ENCODE data around the gene DPP3.
"Not testable (repeated sequence)": the region's sequence is repeated elsewhere in the genome, so short reads cannot be mapped to it uniquely, and the experiment has no call there.

Gene DPP3

DNA sequence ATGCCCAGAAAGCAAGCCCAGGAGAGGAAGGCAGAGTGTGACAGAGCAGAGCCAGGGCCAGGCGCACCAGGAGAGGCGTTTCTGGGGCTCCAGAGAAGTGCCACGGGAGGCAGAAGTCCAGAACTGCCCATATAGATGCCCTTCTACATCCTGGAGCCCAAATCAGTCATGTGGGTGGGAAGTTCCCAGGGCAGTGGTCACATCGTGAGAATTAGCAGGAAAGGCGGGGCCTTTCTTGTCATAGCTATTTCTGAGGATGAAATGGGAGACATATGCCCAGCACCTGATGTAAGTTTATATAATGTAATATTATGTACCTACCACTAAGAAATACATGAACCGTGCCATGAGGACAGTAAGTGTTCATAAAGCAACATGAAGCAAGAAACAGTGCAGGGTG lies 52.5 kb downstream of the DPP3 start:
- no peak for DNase-seq (ENCODE audit: low read depth in 2 of 2)

GRCh38 chr11:66539170-66539869 lies 59.1 kb downstream of the DPP3 start:
- no peak for DNase-seq (ENCODE audit: low read depth in 2 of 2)

- no peak for DNase-seq (ENCODE audit: low read depth in 2 of 2)
These were observed 59.6 kb downstream of the DPP3 start for GRCh38 chr11:66539870-66540213.

DNA sequence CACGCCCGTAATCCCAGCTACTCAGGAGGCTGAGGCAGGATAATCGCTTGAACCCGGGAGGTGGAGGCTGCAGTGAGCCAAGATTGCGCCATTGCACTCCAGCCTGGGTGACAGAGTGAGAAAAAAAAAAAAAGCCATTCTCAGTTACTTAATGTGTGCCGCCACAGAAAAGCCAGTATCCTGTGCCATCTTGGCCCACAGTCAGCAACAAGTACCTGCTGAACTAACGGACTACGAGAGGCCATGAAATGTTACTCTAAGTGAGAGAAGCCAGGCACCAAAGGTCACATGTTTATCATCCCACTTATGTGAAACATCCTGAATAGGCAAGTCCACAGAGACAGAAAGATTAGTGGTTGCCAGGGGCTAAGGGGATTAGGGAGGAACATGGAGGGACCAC lies 60.4 kb downstream of the DPP3 start:
- DNase-seq (ENCODE audit: low read depth in 2 of 2): not testable (repeated sequence)

- DNase-seq (ENCODE audit: low read depth in 2 of 2): no peak
These were observed 61.7 kb downstream of the DPP3 start for GRCh38 chr11:66541892-66542291.

- DNase-seq (ENCODE audit: low read depth in 2 of 2): no peak
These were observed 62.1 kb downstream of the DPP3 start for GRCh38 chr11:66542362-66542761.

GRCh38 chr11:66543263-66544107 lies 63.3 kb downstream of the DPP3 start:
- peak; percentile 26 to 44 for DNase-seq (ENCODE audit: low read depth in 2 of 2)

GRCh38 chr11:66544952-66545351 lies 64.7 kb downstream of the DPP3 start:
- DNase-seq (ENCODE audit: low read depth in 2 of 2): not testable (repeated sequence)

DNA sequence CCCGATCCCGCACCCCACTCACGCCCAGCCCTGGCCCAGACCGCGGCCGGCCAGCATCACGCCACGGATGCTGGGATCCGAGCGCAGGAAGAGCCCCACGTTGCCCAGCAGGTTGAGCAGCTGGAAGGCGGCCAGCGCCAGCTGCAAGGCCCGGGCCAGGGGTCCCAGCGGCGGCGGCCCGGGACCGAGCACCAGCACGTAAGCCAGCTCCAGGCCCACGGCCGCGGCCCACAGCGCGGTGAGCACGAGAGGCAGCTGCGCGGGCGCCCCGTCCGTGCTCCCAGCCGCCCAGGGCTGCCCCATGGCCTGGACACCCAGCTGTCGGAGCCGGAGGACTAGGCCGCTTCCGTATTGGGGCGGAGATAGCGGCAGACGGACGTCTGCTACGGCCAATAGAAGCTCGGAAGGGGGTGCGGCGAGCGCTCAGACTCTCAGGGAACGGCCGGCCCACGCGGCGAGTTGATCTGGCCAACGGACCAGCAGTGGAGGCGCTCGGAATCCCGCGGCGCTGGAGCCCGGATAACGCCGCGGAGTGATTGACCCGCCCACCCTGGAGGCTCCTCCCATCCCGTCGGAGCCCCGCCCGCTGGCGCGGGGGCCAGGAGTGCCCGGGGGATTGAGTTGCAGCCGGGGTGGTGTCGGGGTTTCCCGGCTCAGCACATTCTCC lies 65.6 kb downstream of the DPP3 start, which contains the start of gene ZDHHC24:
TSS of gene ZDHHC24 (minus strand) at position 348 of the 667 bp plus-strand sequence. CDS start at position 303, 45 bp downstream.
- peak; percentile 59 to 80 for DNase-seq (ENCODE audit: low read depth in 2 of 2)

GRCh38 chr11:66546368-66546965 lies 66.2 kb downstream of the DPP3 start, which contains the start of gene ACTN3:
TSS of gene ACTN3 (plus strand) at chr11:66546903. CDS start at chr11:66546938, 35 bp downstream.
- DNase-seq (ENCODE audit: low read depth in 2 of 2): no peak

- no peak for DNase-seq (ENCODE audit: low read depth in 2 of 2)
These were observed 66.9 kb downstream of the DPP3 start for GRCh38 chr11:66546966-66547661.

DNA sequence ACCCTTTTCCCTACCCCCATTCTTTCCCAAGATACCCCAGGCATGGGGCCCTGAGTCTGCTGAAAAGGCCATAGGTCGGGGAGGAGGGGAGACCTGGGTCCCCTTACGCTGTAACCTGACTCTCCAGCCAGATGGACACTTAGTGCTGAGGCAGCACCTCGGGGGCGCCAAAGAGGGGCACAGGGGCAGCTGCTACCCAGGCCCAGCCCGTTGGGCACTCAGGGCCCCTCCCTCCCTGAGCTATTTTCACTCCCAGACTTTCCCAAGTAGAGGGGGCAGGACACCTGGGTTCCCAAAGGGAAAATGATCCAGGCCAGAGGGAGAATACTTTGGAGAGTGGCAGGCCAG lies 67.4 kb downstream of the DPP3 start:
- no peak for DNase-seq (ENCODE audit: low read depth in 2 of 2)

- DNase-seq (ENCODE audit: low read depth in 2 of 2): no peak
These were observed 67.8 kb downstream of the DPP3 start for GRCh38 chr11:66548041-66548440.

DNA sequence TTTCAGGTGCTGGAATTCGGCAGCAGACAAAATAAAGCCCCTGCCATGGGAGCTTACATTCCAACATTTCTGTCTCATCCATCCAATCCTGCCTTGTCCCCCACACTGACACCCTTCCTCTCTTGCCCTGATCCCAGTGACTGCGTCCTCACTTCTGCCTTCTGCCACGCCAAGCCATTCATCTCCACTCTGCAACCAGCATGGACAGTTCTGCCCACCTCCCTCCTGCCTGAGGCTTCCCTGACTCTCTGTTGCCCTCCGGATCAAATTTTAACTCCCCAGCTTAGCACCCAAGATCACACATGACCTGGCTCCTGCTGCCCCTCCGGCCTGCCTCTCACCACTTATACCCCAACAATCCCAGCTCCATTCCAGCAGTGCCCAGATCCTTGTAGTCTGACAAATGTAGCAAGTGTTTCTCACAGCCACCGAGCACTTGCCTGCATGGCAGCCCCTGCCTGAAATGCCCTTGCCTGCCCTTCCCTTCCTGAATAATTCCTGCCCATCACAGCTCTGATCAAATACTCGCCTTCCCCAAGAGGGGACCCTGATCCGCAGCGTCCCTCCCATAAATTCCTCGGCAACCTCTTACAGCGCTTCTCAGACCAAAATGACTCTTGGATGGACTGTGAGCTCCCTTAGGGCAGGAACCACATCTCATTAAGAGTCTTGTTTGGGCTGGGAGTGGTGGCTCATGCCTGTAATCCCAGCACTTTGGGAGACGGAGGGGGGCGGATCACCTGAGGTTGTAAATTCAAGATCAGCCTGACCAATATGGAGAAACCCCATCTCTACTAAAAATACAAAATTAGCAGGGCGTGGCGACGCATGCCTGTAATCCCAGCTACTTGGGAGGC lies 68.8 kb downstream of the DPP3 start:
- DNase-seq (ENCODE audit: low read depth in 2 of 2): no peak

- no peak for DNase-seq (ENCODE audit: low read depth in 2 of 2)
These were observed 69.5 kb downstream of the DPP3 start for GRCh38 chr11:66549696-66550095.

DNA sequence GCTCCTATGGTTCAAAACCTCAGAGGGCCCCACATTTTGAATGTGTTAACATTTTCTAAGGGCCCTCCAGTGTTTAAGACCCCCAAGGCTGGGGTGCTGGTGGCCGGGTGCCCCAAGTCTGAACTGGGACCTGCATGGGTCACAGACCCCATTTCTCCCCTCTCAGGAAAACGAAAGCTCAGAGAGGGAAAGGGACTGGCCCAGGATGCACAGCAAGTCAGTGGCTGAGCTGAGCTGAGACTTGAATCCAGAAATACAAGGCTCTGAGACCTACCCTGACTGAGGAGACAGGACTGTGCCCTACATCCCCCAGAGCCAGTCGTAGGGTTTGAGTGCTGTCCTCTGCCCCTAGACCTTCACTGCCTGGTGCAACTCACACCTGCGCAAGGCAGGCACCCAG lies 70.7 kb downstream of the DPP3 start:
- no peak for DNase-seq (ENCODE audit: low read depth in 2 of 2)

DNA sequence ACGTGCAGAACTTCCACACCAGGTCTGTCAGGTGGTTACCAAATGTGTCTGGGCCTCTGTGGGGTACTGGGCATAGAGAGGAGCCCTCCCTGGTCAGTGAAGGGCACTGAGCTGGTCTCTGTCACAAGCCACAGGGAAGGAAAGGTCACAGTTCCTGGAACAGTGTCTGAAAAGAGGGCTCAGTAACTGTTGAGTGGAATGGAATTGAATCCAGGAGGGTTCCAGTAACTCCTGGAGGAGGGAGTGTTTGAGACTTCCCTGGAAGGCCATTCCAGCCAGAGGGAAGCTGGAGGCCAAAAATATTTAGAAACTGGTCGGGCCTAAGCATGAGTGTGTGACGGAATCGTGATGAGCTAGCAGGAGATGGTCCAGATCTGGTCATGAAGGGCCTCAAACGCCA lies 74.4 kb downstream of the DPP3 start:
- DNase-seq (ENCODE audit: low read depth in 2 of 2): no peak

DNA sequence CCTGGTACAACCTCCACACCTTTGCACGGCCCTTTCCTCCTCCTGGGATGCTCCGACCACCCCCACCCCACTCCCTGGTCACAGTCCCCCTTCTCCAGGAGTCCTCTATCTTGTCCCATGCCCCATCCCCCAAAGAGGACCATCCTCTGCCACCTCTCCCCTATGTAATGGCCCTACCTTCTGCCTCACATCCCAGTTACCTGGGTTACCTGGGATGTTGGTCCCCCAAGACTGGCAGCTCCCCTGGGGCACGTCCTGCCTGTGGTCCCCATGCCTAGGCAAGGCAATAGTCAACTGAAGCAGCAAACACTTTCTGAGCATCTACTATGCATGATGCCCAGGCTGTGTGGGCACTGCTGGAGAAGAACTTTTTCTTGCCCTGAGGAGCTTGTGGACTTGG lies 75.2 kb downstream of the DPP3 start:
- no peak for DNase-seq (ENCODE audit: low read depth in 2 of 2)

DNA sequence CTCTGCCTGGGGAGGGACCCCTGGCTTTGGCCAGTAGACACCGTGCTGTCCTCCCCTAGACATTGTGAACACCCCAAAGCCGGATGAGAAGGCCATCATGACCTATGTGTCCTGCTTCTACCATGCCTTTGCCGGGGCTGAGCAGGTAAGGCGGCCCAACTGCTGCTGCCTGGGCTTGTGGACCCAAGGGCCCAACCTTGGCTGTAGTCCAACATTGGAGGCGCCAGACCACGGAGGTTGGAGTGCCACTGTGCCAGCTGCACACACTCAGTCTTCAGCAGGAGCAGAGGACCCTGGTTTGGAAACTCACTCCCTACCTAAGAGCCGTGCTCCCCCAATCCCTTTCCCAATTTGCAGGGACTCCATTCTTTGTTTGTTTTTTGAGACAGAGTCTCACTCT lies 75.9 kb downstream of the DPP3 start:
- DNase-seq (ENCODE audit: low read depth in 2 of 2): no peak

DNA sequence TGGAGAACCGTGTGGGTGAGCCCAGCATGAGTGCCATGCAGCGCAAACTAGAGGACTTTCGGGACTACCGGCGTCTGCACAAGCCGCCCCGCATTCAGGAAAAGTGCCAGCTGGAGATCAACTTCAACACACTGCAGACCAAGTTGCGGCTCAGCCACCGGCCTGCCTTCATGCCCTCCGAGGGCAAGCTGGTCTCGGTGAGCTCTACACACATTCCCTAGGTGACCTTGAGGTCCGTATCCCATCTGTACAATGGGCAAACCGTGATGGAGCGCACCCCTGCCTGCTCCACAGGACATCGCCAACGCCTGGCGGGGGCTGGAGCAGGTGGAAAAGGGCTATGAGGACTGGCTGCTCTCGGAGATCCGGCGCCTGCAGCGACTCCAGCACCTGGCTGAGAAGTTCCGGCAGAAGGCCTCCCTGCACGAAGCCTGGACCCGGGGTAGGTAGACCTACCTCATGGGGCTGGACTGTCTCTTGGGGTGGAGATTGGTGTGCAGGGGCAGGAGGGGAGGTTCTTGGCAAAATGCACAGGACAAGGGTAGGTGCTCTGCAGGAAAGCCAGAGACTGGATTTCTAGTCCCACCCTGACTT lies 77.6 kb downstream of the DPP3 start:
- no peak for DNase-seq (ENCODE audit: low read depth in 2 of 2)
